Testis (tissue), 3 donors: ENCODE data around the gene TENM4. TPM values are rescaled to one million over a fixed set of nuclear protein-coding genes. Genes with fewer than 3 reads are reported as not detected.

Experiments used
- DNase-seq: peaks from one replicate; pipeline ENCODE4 v3.0.0-alpha.2; 2019
- H3K27ac ChIP-seq, 2 donors: fragments of 200-600 bp; sonication (generic); one replicate each; pipeline ENCODE4 v1.5.1; 2019
- H3K27me3 ChIP-seq: fragments of 200-600 bp; sonication (generic); one replicate; pipeline ENCODE4 v1.5.1; 2019
- H3K36me3 ChIP-seq: fragments of 200-600 bp; sonication (generic); one replicate; pipeline ENCODE4 v1.5.1; 2017; ENCODE audit warnings: low read depth; ENCODE audit errors: missing control alignments
- H3K4me1 ChIP-seq: fragments of 200-600 bp; sonication (generic); one replicate; pipeline ENCODE4 v1.5.1; 2019
- H3K4me3 ChIP-seq, 2 donors: fragments of 200-600 bp; sonication (generic); one replicate each; pipeline ENCODE4 v1.5.1; 2017 to 2019
- H3K9me3 ChIP-seq: fragments of 200-600 bp; sonication (generic); one replicate; pipeline ENCODE4 v1.5.1; 2017
- POLR2A ChIP-seq: fragments of 450-650 bp; IDR thresholded peaks from one replicate; pipeline ENCODE4 v1.6.1; 2017; ENCODE audit warnings: antibody characterized with exemption, mild to moderate bottlenecking, moderate library complexity
- WGBS, 2 donors: methylation state at CpG; one replicate each; pipeline ENCODE4 v1.1.5; 2018; 5-methylcytosine and 5-hydroxymethylcytosine counted together
- intact Hi-C: fragments of 100-400 bp; cut with DNase I; formaldehyde crosslinking; loops from one replicate; pipeline ENCODE4 v1.15.1; 2023; ENCODE audit warnings: low total_unique reads
- polyA plus RNA-seq: library from polyadenylated mRNA; stranded (reverse); fragments of 350-450 nt; fragmentation: Illumina TruSeq; extraction: RNeasy Lipid Tissue Mini Kit (QIAGEN cat#74804); gene quantifications from one replicate; pipeline ENCODE4 v1.2.3, GENCODE V29; 2014; ENCODE audit warnings: low read depth, low replicate concordance; ENCODE audit not compliant: insufficient read depth
- total RNA-seq, 2 donors: library from RNA; depleted of rRNA; stranded (reverse); fragments of >200 nt; gene quantifications; one replicate each; pipeline ENCODE4 v1.2.3, GENCODE V29; 2016
- TF ChIP-seq, protein P1 (sequence below), 3 experiments: fragments of 450-650 bp in 2 of 3; fragments of 200-600 bp in 1 of 3; sonication (generic) in 1 of 3; IDR thresholded peaks; one replicate each; pipeline ENCODE4 v1.5.1; 2016 to 2019; ENCODE audit warnings: antibody characterized with exemption in 3 of 3, mild to moderate bottlenecking in 2 of 3, moderate library complexity in 1 of 3

Gene TENM4
- total and polyA plus RNA-seq, 3 donors from 2014 or later = 10.6 to 17.9 (median 11.4) TPM

DNA sequence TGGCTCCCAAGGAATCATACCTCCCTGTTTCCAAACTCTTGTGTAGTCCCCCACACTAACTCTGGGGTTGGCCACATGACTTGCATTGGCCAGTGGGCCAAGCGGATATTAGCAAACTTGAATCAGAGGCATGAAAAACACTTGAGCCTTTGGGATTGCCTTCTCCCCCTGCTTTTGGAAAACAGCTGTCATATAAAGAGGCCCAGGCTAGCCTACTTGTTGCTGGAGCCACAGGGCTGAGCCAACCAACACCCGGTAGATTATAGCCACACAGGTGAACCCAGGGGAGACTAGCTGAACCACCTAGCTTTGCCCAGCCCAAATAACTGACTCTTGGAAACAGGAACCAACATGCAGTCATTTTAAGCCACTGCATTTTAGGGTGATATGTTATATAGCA lies 354.8 kb downstream of the TENM4 start:
- Histone ChIP-seq H3K9me3 (no peaks in the 10 kb centered on the region), H3K27ac (no peak overlapping the region), H3K36me3 (no peaks in the 10 kb centered on the region), H3K27me3 (no peaks in the 10 kb centered on the region), H3K4me3 (no peak overlapping the region), H3K4me1 (no peaks in the 10 kb centered on the region)
- no peak for DNase-seq
- intact Hi-C loops = no loop called here
- 90 to 93% methylated on average over 2 of the region's 2 CpGs for WGBS, 2 donors
- no peak for TF ChIP-seq POLR2A
- TF ChIP-seq, protein P1, sequence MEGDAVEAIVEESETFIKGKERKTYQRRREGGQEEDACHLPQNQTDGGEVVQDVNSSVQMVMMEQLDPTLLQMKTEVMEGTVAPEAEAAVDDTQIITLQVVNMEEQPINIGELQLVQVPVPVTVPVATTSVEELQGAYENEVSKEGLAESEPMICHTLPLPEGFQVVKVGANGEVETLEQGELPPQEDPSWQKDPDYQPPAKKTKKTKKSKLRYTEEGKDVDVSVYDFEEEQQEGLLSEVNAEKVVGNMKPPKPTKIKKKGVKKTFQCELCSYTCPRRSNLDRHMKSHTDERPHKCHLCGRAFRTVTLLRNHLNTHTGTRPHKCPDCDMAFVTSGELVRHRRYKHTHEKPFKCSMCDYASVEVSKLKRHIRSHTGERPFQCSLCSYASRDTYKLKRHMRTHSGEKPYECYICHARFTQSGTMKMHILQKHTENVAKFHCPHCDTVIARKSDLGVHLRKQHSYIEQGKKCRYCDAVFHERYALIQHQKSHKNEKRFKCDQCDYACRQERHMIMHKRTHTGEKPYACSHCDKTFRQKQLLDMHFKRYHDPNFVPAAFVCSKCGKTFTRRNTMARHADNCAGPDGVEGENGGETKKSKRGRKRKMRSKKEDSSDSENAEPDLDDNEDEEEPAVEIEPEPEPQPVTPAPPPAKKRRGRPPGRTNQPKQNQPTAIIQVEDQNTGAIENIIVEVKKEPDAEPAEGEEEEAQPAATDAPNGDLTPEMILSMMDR (IDR thresholded peaks at IDR 0.05) = no peak

DNA sequence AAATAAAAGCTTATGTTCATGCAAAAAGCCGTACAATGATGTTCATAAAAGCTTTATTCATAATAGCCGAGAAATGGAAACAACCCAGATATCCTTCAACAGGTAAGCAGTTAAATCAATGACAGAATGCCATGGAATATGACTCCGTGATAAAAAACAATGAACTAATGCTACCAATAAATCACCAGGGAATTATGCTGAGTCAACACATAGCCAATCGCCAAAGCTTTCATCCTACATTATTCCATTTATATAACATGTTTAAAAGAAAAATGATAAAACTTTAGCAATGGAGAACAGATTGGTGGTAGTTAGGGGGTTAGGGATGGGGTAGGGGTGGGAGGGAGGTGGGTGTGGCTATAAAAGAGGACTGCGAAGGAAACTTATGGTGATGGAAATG lies 356.4 kb downstream of the TENM4 start:
- H3K36me3 ChIP-seq = no peaks in the 10 kb centered on the region
- H3K9me3 ChIP-seq = no peaks in the 10 kb centered on the region
- intact Hi-C loops = no loop called here
- H3K27me3 ChIP-seq = no peaks in the 10 kb centered on the region
- WGBS, 2 donors = 90 to 94% methylated on average over 5 of the region's 5 CpGs
- no peak overlapping the region for H3K27ac ChIP-seq
- no peak for DNase-seq
- H3K4me1 ChIP-seq = no peaks in the 10 kb centered on the region
- no peak for TF ChIP-seq POLR2A
- TF ChIP-seq, protein P1 (IDR thresholded peaks at IDR 0.05) = no peak
- no peak overlapping the region for H3K4me3 ChIP-seq

DNA sequence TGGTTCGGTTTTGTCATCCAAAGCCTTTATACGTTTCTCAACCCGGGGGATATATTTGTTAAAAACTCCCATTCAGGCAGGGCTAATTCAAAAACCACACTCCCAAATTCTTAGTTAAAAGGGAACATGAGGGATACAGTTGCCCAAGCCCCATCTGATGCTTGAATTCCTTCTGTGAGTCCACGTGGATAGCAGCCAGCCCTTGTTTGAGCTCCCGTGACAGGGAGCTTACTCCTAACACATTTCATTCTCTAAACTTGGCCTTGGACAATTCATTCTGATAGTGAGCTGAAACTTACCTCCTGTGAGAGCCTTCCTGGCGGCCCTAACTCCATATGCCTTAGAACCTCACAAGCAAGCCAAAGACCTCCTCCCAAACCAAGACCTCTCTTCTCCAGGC lies 357.5 kb downstream of the TENM4 start:
- TF ChIP-seq, protein P1 (IDR thresholded peaks at IDR 0.05) = no peak
- TF ChIP-seq POLR2A = no peak
- no peaks in the 10 kb centered on the region for H3K9me3 ChIP-seq
- no peaks in the 10 kb centered on the region for H3K4me1 ChIP-seq
- intact Hi-C loops = no loop called here
- no peak overlapping the region for H3K4me3 ChIP-seq
- no peaks in the 10 kb centered on the region for H3K36me3 ChIP-seq
- no peak overlapping the region for H3K27ac ChIP-seq
- no peaks in the 10 kb centered on the region for H3K27me3 ChIP-seq
- DNase-seq = peak; percentile 26
- 75 to 76% methylated on average over 6 of the region's 6 CpGs for WGBS, 2 donors

DNA sequence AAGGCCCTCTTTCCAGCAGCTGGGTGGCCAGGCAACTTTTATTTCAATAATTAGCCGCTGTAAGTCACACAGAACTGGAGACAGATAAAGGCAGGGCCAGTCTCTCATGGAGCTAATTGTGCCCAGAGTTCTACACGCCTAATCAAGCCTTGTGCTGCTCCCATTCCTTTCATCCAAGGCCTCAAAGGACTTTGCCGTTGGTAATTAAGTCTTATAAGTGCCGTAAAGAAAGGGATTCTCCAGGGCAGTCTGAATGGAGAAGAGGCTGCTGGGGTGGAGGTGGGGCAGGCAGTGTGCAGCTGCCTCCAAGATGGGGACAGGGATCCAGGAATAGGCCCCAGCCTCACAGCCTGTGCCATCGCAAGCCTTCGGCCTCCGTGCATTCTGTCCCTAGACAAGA lies 357.9 kb downstream of the TENM4 start:
- H3K36me3 ChIP-seq = no peaks in the 10 kb centered on the region
- no peaks in the 10 kb centered on the region for H3K9me3 ChIP-seq
- no peaks in the 10 kb centered on the region for H3K27me3 ChIP-seq
- no peak for DNase-seq
- no peaks in the 10 kb centered on the region for H3K4me1 ChIP-seq
- no peak overlapping the region for H3K27ac ChIP-seq
- no peak overlapping the region for H3K4me3 ChIP-seq
- TF ChIP-seq POLR2A = no peak
- TF ChIP-seq, protein P1 (IDR thresholded peaks at IDR 0.05) = no peak
- 79 to 83% methylated on average over 7 of the region's 7 CpGs for WGBS, 2 donors
- intact Hi-C loops = no loop called here

DNA sequence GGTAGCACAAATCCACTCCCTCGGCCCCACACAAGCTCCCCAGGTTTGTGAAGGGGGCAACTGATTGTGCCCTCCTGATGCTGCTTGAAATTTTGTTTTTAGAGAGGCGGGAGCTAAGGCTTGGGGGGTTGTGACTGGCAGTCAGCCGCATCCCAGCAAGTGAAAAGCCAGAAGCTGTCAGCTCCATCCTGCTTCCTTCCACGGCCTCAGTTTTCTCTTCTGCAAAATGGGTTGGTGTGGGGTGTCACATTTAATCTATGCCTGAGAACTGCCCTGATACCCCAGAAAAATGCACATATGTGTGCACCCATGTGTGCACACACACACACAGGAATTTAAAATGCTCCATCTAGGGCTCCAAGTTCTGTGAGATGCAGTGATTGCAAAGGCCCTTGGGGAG lies 358.6 kb downstream of the TENM4 start:
- 85 to 94% methylated on average over 4 of the region's 4 CpGs for WGBS, 2 donors
- Histone ChIP-seq H3K27me3 (no peaks in the 10 kb centered on the region), H3K4me3 (no peak overlapping the region), H3K9me3 (no peaks in the 10 kb centered on the region), H3K27ac (no peak overlapping the region), H3K36me3 (no peaks in the 10 kb centered on the region), H3K4me1 (no peaks in the 10 kb centered on the region)
- DNase-seq = no peak
- intact Hi-C loops = no loop called here
- TF ChIP-seq POLR2A = no peak
- TF ChIP-seq, protein P1 (IDR thresholded peaks at IDR 0.05) = no peak
